GM18868 (cell line): ENCODE results near the gene P2RX5.
A peak's percentile ranks its signal among the peaks of the same experiment; 100 is the strongest.
"Not testable (repeated sequence)": the region's sequence is repeated elsewhere in the genome, so short reads cannot be mapped to it uniquely, and the experiment has no call there.

Source experiments
- ATAC-seq: cut with Tn5 transposase; IDR thresholded peaks from one replicate; pipeline ENCODE4 v1.9.1; 2021; ENCODE audit warnings: mild to moderate bottlenecking, moderate library complexity; ENCODE audit not compliant: unreplicated experiment

Gene P2RX5, protein sequence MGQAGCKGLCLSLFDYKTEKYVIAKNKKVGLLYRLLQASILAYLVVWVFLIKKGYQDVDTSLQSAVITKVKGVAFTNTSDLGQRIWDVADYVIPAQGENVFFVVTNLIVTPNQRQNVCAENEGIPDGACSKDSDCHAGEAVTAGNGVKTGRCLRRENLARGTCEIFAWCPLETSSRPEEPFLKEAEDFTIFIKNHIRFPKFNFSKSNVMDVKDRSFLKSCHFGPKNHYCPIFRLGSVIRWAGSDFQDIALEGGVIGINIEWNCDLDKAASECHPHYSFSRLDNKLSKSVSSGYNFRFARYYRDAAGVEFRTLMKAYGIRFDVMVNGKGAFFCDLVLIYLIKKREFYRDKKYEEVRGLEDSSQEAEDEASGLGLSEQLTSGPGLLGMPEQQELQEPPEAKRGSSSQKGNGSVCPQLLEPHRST

DNA sequence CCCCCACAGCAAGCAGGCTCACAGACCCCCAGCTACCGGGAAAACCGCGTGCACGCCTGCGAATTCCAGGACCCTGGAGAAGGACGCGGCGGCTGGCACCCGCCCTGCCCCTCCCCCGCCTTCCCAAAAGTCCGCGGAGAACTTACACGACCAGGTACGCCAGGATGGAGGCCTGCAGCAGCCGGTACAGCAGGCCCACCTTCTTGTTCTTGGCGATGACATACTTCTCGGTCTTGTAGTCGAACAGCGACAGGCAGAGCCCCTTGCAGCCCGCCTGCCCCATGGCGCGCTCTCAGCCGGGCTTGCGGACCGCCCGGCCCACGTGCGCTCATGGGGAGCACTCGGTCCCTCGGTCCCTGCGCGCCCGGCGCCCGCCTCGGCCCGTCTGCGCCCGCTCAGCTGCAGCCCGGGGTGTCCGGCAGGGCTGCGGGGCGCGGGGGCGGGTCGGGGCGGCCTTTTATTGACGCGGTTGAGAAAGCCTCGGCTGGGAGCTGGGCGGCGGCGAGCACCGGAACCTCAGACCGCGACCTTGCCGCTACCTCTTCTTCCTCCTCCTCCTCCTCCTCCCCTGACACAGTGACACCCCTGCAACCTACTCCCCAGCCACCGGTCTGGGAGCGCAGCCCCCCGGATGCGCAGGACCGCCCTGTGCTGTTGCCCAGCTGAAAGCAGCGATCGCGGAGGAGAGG is at the start of gene P2RX5:
Gene P2RX5 (minus strand): TSS at position 433 of the 689 bp plus-strand sequence. CDS start 150 bp downstream, at position 283.
- ATAC-seq, result no peak

DNA sequence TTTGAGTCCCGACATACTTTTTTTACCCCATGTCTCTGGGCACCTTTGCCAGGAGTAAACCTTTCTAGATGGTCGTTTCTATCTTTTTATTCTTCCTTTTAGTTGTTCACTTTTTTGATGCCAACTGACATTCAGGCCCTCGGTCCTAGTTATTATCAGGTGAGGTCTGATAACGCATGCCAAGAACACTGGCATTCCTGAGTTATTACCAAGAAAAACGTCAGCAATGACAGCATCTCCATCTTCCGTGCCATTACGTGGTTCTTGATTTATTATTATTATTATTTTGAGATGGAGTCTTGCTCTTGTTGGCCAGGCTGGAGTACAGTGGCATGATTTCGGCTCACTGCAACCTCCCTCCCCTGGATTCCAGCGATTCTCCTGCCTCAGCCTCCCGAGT is 49.1 kb upstream of the P2RX5 start:
- no peak for ATAC-seq

DNA sequence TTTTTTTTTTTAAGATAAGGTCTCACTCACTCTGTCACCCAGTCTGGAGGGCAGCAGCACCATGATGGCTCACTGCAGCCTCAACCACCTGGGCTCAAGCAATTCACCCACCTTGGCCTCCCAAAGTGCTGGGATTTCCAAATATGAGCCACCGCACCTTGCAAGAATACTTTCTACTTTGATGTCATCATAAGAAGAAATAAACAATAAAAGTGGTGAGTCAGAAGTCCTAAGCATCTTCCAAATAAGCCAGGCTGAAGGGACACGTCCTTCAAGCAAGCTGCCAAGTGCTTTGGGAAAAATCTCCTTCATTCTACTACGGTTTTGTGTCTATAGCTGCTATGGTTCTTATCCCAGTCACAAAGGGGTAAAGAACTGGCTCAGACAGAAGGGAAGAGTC is 48.1 kb upstream of the P2RX5 start:
- ATAC-seq, result no peak

DNA sequence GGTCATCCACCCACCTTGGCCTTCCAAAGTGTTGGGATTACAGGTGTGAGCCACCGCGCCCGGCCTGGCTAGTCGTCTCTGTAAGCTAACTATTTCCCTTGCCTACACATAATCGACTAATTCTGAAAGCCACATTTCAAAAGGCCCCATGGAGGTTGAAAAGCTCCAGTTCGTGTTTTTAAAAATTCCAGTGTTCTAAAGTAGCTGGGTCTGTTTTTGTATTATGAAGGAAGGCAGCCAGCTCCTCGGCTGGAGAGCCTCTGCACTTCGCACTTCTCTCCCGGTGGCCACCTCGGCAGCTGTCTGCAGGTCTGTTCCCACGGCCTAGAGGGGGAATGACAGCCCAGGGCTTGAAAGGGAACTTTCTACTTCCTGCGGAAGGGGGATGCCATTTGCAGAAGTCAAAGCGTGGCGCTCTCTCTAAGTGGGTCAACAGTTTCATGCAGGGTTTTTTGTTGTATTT is 44.7 kb upstream of the P2RX5 start:
- ATAC-seq, result no peak

DNA sequence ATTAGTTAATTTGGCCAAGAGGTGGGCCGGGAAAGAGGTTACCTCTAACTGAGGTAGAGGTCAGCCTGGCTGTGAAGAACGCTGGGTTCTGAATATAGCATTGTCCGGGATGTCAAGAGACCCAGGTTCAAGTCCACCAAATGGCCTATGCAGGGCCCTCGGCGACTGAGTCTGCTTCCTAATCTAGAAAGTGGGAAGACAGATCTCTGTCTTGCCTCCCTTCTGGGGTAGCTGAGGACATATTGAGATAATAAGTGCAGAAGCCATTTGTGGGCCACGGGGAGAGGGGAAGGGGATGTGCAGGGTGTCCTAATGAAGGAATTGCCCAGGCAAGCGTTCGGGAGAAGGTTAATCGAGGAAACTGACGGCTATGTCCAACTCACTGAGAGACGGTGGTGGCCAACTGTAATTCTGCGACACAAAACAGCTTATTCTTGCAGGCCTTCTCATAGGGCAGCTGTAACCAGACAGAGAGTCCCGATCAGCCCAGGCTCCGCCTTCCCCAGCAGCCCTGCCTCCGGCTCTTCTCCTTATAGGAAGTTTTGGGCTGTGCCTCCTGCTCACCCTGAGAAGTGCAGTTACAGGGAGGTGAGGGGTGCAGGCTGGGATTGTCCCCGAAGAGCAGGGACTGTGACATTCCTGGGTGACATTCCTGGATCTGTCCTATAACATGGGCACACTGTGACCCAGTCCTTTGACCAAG is 43.6 kb upstream of the P2RX5 start:
- no peak for ATAC-seq

DNA sequence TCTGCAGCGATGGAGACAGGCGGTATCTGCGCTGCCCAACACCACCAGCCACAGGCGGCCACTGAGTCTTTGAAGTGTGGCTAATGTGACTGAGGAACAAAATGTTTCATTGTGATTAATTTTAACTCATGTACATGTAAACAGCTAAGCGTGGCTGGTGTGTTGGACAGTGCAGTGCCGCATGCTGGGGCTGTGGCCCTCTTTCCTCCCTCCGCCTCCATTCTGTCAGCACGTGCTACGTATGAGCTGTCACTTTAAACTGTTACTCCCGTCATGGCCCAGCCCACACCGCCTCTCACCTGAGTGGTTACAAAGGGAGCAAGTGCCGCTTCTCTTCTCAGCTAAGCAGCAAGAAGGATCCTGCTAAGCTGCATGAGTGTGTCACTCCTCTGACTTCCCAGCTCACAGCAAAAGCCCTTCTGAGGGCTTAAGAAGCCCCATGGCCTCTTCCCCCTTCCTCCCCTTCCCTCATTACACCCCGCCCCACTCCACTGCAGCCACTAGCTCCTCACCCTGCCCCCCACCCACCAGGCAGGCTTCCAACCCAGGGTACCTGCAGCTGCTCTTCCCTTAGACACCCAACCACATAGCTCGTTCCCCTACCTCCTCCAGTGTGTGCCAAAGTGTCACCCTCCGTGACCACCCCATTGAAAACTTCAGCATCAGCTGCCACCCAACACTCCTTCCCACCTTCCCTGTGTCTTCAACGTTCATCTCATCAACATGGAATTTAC is 42.8 kb upstream of the P2RX5 start:
- no peak for ATAC-seq

DNA sequence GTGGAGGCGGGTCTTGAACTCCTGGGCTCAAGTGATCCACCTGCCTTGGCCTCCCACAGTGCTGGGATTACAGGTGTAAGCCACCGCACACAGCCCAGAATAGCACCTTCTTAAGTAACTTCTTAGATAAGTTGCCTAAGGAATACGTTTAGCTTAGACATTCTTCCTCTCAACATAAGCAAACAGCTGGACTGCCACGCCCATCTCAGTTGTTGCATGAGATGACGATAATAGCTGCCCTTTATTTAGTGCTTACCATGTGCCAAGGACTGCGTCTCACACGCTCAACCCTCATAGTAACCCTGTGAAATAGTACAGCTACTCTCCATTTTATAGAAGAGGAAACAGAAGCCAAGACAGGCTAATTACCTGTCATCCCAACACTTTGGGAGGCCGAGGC is 39.6 kb upstream of the P2RX5 start:
- no peak for ATAC-seq

DNA sequence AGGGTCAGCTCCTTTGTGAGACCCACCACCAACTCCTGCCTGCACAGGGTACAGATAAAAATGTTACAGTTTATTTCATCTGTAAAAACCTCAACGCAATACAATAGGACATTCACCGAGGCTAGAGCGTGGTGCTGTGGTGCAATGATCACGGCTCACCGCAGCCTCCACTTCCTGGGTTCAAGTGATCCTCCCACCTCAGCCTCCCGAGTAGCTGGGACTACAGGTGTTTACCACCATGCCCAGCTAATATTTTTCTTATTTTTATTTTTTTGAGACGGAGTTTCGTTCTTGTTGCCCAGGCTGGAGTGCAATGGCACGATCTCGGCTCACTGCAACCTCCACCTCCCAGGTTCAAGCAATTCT is 38.9 kb upstream of the P2RX5 start:
- not testable (repeated sequence) for ATAC-seq

DNA sequence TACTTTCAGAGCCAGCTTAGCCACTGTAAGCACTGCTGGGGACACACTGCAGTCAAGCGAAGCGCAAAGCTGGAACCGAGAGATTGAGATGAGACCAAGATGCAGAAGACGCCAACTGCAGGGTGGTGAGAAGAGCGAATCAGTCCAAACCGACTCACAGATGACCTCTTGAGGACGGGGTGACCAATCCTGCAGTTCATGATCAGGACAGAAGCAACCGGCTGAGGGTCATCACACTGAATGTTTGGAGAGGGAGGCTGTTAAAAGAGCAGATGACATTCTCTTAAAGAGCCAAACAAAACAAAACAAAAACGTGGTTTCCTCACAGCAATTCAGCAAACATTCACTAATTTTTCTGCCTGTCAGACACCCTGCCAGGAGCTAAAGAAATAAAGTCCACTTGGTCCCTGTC is 36.3 kb upstream of the P2RX5 start:
- ATAC-seq, result no peak

DNA sequence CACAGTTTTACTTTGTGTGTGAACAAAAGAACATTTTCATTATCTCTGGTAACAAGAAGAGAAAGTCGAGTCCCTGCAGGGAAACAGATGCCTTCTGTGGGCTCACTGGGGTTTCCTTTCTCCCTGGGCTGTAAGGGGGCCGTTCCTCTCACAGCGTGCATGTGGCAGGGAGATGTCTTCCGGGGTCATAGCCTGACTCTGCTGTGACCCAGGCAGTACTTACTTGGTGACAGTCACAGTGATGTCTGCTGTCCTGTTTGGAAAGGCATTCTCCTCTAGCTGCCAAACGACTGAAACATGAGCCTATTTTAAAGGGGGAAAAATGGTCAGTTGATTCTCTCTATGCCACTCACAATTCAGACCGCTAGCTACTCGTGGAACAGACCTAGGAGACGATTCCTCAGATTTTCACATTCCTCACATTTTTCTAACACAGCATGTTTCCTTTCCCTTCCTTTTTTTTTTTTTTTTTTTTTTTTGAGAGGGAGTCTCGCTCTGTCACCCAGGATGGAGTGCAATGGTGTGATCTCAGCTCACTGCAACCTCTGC is 35.0 kb upstream of the P2RX5 start:
- ATAC-seq, result no peak

DNA sequence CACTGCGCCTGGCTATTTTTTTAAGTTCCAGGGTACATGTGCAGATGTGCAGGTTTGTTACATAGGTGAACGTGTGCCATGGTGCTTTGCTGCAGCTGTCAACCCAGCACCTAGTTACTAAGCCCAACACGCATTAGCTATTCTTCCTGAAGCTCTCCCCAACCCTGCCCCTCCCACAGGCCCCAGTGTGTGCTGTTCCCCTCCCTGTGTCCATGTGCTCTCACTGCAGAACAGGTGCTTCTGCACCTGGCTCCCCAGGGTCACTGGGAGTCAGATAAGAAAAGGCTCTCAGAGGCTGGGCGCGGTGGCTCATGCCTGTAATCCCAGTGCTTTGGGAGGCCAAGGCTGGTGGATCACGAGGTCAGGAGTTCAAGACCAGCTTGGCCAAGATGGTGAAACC is 33.9 kb upstream of the P2RX5 start:
- ATAC-seq, result no peak

DNA sequence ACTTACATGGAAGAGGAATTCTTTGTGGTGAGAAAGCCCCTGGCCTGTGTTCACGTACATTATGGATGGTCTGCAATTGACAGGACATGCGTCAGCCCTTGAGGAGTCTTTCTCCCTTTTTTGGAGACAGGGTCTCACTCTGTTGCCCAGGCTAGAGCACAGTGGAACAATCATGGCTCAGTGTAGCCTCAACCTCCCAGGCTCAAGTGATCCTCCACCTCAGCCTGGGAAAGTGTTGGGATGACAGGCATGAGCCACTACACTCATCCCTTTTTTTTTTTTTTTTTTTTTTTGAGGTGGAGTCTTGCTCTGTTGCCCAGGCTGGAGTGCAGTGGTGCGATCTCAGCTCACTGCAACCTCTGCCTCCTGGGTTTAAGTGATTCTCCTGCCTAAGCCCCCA is 32.1 kb upstream of the P2RX5 start:
- not testable (repeated sequence) for ATAC-seq

DNA sequence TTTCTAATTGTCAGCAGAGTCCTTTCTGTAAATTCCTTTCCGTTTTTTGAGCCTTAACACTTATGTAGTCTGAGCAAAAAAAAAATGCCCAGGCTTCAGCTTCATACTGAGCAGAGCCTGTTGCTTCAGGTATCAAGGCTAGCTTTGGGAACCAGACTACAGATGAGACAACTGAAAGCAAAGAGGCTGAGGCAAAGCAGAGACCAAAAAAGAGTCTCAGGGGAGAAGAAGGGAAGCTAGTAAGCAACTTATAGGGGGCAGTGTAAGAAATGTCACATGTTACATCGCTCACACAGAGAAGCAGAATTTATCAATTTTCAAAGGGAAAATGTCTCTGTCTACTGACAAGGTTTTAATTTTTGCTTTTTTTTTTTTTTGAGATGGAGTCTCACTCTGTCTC is 31.1 kb upstream of the P2RX5 start:
- no peak for ATAC-seq

DNA sequence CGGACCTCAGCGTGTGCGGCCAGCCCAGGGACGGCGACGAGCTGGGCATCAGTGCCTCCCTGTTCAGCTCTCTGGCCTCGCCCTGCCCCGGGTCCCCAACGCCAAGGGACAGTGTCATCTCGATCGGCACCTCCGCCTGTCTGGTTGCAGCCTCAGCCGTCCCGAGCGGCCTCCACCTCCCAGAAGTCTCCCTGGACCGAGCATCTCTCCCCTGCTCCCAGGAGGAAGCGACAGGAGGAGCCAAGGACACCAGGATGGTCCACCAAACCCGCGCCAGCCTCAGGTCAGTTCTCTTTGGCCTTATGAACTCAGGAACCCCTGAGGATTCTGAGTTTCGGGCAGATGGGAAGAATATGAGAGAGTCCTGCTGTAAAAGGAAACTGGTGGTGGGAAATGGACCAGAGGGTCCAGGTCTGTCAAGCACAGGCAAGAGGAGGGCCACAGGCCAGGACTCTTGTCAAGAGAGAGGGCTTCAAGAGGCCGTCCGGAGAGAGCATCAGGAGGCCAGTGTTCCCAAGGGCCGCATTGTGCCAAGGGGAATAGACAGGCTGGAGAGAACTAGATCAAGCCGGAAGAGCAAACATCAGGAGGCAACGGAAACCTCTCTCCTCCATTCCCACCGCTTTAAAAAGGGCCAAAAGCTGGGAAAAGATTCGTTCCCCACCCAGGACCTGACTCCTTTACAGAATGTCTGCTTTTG is 28.6 kb upstream of the P2RX5 start:
- ATAC-seq, result no peak

DNA sequence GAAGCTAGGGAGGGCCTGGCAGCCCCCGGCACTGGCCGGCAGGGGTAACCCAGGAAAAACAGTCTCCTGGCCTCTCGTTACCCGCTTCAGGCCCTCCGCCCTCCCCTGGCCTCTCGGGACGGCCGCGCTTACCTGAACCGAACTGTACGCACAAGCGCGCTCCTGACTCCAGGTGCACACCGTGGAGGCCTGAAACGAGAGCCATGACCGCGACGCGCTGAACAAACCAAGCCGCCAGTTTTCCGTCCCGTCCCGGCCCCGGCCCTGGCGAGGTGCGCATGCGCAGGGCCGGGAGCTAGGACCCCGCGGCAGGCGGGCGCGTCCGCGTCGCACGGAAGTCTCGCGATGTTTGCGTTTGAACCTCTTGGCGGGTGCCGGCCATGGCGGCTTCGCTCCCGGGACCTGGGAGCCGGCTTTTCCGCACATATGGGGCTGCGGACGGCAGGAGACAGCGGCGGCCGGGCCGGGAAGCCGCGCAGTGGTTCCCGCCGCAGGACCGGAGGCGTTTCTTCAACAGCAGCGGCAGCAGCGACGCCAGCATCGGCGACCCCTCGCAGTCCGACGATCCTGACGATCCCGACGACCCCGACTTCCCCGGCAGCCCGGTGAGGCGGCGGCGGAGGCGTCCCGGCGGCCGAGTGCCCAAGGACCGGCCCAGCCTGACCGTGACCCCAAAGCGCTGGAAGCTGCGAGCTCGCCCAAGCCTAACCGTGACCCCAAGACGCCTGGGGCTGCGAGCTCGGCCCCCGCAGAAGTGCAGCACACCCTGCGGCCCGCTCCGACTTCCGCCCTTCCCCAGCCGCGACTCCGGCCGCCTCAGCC is 27.8 kb upstream of the P2RX5 start, which contains the start of gene HASPIN:
Gene HASPIN (plus strand): TSS at position 348 of the 822 bp plus-strand sequence. CDS start 33 bp downstream, at position 381.
- ATAC-seq, result peak; percentile 79

DNA sequence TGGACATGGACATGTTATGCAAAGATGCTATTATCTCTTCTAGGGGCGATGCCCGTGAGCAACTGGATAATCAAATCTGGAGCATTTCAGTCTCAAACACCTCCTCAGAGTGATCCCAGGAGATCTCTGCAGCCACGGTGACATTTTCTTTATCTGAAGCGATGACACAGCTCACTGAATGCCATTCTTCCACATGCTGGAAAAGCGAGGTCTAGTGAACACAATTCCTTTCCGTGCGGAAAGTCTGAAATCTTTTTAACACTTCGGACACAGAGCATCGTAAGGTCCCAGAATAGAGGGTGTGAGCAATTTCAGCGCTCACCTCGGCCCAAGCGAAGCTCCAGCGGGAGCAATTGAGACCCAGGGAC is 27.2 kb upstream of the P2RX5 start:
- ATAC-seq, result no peak

DNA sequence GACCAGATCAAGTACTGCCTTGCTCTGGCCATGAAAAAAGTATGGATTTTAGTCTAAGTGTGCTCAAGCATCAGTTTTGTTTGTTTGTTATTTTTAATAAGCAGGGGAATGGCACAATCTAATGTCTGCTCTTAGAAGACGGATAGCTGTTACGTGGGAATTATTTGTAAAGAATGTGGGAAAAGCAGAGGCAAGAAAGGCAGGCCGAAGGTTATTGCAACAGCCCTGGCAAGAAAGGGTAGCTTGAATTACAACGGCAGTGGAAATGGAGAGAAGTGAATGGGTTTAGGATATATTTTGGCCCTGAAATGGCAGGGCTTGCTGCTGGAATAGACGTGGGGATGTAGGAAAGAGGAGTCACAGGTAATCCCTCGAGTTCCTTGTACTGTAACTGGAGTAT is 26.8 kb upstream of the P2RX5 start:
- ATAC-seq, result no peak

DNA sequence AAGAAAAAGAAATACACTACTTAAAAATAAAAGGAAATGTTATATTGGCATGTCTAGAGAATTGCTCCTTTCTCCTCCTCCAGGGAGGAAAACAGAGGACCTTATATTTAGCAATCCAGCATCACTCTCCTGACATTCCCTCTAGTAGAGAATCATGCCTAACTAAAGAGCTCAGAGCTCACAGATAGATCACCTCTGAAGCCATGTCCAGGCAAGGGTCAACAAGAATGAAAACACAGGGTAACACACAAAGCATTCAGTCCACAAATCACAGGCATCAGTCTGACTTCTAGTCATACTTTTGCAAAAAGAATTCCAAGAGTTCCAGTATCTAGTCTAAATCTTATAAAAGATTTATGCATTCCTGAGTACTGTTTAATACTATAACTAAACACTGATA is 23.3 kb upstream of the P2RX5 start:
- ATAC-seq, result no peak

DNA sequence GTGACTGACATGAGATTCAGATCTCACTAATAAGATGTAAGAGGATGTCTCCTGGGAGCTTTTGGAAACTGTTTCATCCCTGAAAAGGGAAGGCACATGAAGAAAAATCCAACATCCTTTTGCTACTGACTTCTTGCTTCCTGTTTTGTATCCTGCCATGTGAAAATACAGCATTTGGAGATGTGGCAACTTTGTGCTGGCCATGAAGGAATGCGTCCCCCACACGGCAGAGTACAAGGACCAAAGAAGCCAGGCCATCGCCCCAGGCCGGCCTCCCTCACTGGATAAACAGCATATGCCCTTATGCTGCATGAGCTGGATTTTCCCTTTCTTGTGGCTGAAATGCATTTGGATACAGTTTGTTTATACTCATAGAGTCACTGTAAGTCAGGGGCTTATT is 22.2 kb upstream of the P2RX5 start:
- ATAC-seq, result no peak
